Transverse colon (tissue), 4 donors: ENCODE results near the gene ZNF407. TPM values are rescaled to one million over a fixed set of nuclear protein-coding genes. Genes with fewer than 3 reads are reported as not detected.

ENCODE experiments used
- DNase-seq: peaks from one replicate; pipeline ENCODE4 v3.0.0-alpha.2; 2019
- H3K27ac ChIP-seq, 4 donors: fragments of 200-600 bp; sonication (generic); 2 replicates each; pipeline ENCODE4 v1.5.1; 2016 to 2018; ENCODE audit warnings: inconsistent platforms in 4 of 4
- H3K27me3 ChIP-seq: fragments of 200-600 bp; sonication (generic); 2 replicates; pipeline ENCODE4 v1.5.1; 2017; ENCODE audit warnings: inconsistent platforms
- H3K36me3 ChIP-seq, 4 donors: fragments of 200-600 bp; sonication (generic); 2 replicates each; pipeline ENCODE4 v1.5.1; 2017 to 2019; ENCODE audit warnings: inconsistent platforms in 4 of 4
- H3K4me1 ChIP-seq, 4 donors: fragments of 200-600 bp; sonication (generic); 2 replicates each; pipeline ENCODE4 v1.5.1; 2017 to 2020; ENCODE audit warnings: inconsistent platforms in 4 of 4
- H3K4me3 ChIP-seq, 4 donors: fragments of 200-600 bp; sonication (generic); 1 replicate in 1 of 4; 2 replicates in 3 of 4; pipeline versions ENCODE4 v1.5.1 to v1.6.1; 2017 to 2019; ENCODE audit warnings: inconsistent platforms in 4 of 4
- H3K9me3 ChIP-seq, 2 donors: fragments of 200-600 bp; sonication (generic); 2 replicates each; pipeline ENCODE4 v1.5.1; 2017 to 2019; ENCODE audit warnings: inconsistent platforms in 2 of 2
- EP300 ChIP-seq: sonication (generic); formaldehyde crosslinking; IDR thresholded peaks from one replicate; pipeline ENCODE4 v1.6.1; 2017; ENCODE audit warnings: antibody characterized with exemption, low read depth
- POLR2A ChIP-seq: fragments of 450-650 bp; IDR thresholded peaks from one replicate; pipeline ENCODE4 v1.6.1; 2016; ENCODE audit warnings: antibody characterized with exemption, mild to moderate bottlenecking, moderate library complexity
- POLR2AphosphoS5 ChIP-seq, 3 donors: sonication (generic); formaldehyde crosslinking; IDR thresholded peaks; one replicate each; pipeline ENCODE4 v1.6.1; 2016; ENCODE audit warnings: antibody characterized with exemption in 3 of 3
- WGBS, 2 donors: methylation state at CpG; one replicate each; pipeline ENCODE4 v1.1.5; 2018; ENCODE audit warnings: low coverage in 1 of 2; 5-methylcytosine and 5-hydroxymethylcytosine counted together
- in situ Hi-C, 4 donors: fragments of 200-750 bp; cut with MboI; loops; one replicate each; pipeline versions ENCODE4 v1.15.0 to v1.15.1; 2017; ENCODE audit warnings: low sequenced_read_pairs in 3 of 4, low pct_ligation_motif_present in 1 of 4, low pct_unique_long_range_greater_than_20kb in 1 of 4
- intact Hi-C: fragments of 100-400 bp; cut with DNase I; formaldehyde crosslinking; loops from one replicate; pipeline ENCODE4 v1.15.1; 2023; ENCODE audit warnings: low total_unique reads
- total RNA-seq, 4 donors: library from RNA; depleted of rRNA; stranded (reverse); fragments of >200 nt; gene quantifications; one replicate each; pipeline ENCODE4 v1.1.0, GENCODE V29; 2016
- TF ChIP-seq, protein P1 (sequence below), 5 experiments: fragments of 200-600 bp in 3 of 5; fragments of 450-650 bp in 2 of 5; sonication (generic) in 3 of 5; IDR thresholded peaks; 1 replicate in 2 of 5; 2 replicates in 3 of 5; pipeline ENCODE4 v1.5.1; 2016 to 2017; ENCODE audit warnings: antibody characterized with exemption in 5 of 5, inconsistent platforms in 3 of 5, mild to moderate bottlenecking in 2 of 5, moderate library complexity in 1 of 5

The ZNF407 gene
- total RNA-seq, 4 donors from 2014 or later: 13.5 to 24.1 (median 20.1) TPM

DNA sequence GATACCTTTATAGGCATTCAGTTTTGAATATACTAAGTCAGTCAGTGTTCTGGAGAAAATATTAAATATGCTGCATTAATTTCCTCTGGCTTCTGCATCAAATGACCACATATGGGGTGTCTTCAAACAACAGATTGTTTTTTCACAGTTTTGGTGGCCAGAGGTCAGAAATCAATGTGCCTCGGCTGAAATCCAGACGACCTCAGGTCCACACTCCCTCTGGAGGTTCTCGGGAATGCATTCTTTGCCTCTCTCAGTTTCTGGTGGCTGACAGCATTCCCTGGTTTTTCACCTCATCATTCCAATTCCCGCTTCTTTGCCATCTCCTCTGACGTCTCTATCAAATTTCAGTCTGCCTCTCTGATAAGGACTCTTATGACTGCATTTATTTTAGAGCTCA lies 142.3 kb downstream of the ZNF407 start:
- intact Hi-C loops: no loop called here
- no peaks in the 10 kb centered on the region for H3K27me3 ChIP-seq
- WGBS, 2 donors: 85 to 100% methylated on average over 1 to 5 of the region's 5 CpGs
- TF ChIP-seq POLR2AphosphoS5 (IDR thresholded peaks at IDR 0.05) (no peak), EP300 (no peak), POLR2A (no peak)
- TF ChIP-seq, protein P1, sequence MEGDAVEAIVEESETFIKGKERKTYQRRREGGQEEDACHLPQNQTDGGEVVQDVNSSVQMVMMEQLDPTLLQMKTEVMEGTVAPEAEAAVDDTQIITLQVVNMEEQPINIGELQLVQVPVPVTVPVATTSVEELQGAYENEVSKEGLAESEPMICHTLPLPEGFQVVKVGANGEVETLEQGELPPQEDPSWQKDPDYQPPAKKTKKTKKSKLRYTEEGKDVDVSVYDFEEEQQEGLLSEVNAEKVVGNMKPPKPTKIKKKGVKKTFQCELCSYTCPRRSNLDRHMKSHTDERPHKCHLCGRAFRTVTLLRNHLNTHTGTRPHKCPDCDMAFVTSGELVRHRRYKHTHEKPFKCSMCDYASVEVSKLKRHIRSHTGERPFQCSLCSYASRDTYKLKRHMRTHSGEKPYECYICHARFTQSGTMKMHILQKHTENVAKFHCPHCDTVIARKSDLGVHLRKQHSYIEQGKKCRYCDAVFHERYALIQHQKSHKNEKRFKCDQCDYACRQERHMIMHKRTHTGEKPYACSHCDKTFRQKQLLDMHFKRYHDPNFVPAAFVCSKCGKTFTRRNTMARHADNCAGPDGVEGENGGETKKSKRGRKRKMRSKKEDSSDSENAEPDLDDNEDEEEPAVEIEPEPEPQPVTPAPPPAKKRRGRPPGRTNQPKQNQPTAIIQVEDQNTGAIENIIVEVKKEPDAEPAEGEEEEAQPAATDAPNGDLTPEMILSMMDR (IDR thresholded peaks at IDR 0.05): no peak
- H3K27ac ChIP-seq: no peak overlapping the region
- no peaks in the 10 kb centered on the region for H3K4me1 ChIP-seq
- no peaks in the 10 kb centered on the region for H3K9me3 ChIP-seq
- H3K4me3 ChIP-seq: no peak overlapping the region
- no peak for DNase-seq
- no peaks in the 10 kb centered on the region for H3K36me3 ChIP-seq
- in situ Hi-C loops: no loop called here

DNA sequence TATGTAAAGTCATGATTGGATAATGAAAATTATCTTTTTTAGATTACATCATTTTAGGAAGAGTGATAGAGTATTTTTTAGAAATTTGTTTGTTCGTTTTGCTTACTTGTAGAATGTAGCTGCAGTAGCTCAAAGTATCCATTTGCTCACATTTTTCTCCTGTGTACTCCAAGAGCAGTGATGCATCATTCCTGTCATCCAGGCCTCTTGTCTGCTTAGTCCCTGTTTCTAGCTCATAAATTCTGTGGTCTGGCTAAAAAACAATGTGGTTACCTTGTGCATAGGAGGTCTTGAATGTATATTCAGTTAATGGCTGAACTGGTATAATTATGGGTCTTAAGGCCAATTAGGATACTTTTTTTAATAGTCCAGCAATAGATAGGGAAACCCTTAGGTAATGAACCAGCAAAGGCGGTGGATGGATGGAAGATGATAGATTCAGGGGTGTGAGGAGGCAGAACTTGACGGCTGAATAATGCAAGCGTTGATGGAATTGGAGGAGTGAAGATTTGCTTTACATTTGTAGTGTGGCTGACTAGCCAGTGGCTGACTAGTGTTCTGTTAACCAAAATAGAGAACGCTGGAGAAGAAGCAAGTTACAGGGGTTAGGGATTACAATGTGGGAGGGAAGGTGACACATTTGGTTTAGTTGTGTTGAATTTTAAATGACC lies 145.0 kb downstream of the ZNF407 start:
- H3K4me3 ChIP-seq: no peak overlapping the region
- intact Hi-C loops: no loop called here
- H3K27ac ChIP-seq: no peak overlapping the region
- no peaks in the 10 kb centered on the region for H3K9me3 ChIP-seq
- no peaks in the 10 kb centered on the region for H3K4me1 ChIP-seq
- TF ChIP-seq EP300 (no peak), POLR2AphosphoS5 (IDR thresholded peaks at IDR 0.05) (no peak), POLR2A (no peak)
- TF ChIP-seq, protein P1 (IDR thresholded peaks at IDR 0.05): no peak
- no peaks in the 10 kb centered on the region for H3K36me3 ChIP-seq
- WGBS, 2 donors: 95 to 98% methylated on average over 4 to 5 of the region's 5 CpGs
- no peak for DNase-seq
- no peaks in the 10 kb centered on the region for H3K27me3 ChIP-seq
- in situ Hi-C loops: no loop called here

DNA sequence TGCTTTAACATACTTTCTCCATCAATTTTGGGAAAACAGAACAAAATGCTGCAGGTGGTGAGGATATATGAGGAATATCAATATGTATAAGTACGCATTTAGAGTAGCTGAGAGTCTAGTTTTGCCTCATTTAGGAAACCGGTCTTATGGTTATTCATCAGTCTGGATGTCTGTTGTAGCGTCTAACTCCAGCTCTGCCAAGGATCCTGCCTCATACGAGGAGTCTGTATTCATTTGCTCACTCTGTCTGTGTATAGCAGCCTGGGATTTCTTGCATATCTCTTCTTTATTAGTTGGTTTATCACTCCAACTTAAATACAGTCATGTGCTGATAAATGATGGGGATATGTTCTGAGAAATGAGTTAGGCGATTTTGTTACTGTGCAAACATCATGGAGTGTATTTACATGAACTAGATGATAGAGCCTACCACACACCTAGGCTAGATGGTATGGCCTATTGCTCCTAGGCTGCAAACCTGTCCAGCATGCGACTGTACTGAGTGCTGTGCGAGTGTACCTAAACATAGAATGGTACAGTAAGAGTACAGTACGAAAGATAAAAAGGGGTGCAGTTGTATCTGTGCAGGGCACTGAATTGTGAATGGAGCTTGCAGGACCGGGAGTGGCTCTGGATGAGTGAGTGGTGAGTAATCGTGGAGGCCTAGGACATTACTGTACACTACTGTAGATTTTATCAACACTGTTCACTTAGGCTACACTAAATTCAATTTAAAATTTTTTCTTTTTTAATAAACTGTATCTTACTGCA lies 148.1 kb downstream of the ZNF407 start:
- 89 to 92% methylated on average over 10 of the region's 10 CpGs for WGBS, 2 donors
- DNase-seq: no peak
- Histone ChIP-seq H3K4me3 (no peak overlapping the region), H3K27me3 (no peaks in the 10 kb centered on the region), H3K9me3 (no peaks in the 10 kb centered on the region), H3K27ac (no peak overlapping the region), H3K36me3 (no peaks in the 10 kb centered on the region), H3K4me1 (no peaks in the 10 kb centered on the region)
- TF ChIP-seq POLR2A (no peak), EP300 (no peak), POLR2AphosphoS5 (IDR thresholded peaks at IDR 0.05) (no peak)
- TF ChIP-seq, protein P1 (IDR thresholded peaks at IDR 0.05): no peak
- in situ Hi-C loops (no loop called here), intact Hi-C loops (no loop called here)

DNA sequence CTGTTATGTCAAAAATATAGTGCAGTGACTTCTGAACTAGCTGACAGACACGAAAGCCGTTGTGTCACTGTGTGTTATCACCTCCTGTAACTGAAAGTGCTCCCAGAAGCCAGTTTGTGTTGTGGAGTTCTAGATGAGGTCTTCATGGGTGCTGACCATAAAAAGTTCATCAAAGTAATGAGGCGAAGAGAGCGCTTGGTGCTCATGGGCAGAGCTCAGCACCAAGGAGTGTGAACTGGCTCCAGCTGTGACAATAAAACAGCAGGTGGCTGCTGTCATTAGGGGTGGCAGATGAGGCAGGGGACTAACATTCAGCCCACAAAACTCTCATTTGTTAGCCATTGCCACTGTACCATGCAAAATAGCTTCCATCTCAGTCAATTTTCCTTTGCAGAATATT lies 151.1 kb downstream of the ZNF407 start:
- in situ Hi-C loops: no loop called here
- no peak for TF ChIP-seq POLR2A
- no peak for TF ChIP-seq POLR2AphosphoS5 (IDR thresholded peaks at IDR 0.05)
- TF ChIP-seq EP300: no peak
- TF ChIP-seq, protein P1 (IDR thresholded peaks at IDR 0.05): no peak
- H3K4me3 ChIP-seq: no peak overlapping the region
- WGBS, 2 donors: 94 to 97% methylated on average over 4 of the region's 4 CpGs
- no peak overlapping the region for H3K27ac ChIP-seq
- intact Hi-C loops: no loop called here
- no peaks in the 10 kb centered on the region for H3K9me3 ChIP-seq
- no peaks in the 10 kb centered on the region for H3K36me3 ChIP-seq
- no peak for DNase-seq
- no peaks in the 10 kb centered on the region for H3K27me3 ChIP-seq
- H3K4me1 ChIP-seq: no peaks in the 10 kb centered on the region
